Vagina (tissue), 2 donors: ENCODE results near the gene NR1H2.

Experiments used
- CTCF ChIP-seq, 3 experiments: fragments of 450-650 bp in 2 of 3; fragments of 200-600 bp in 1 of 3; sonication (generic) in 1 of 3; IDR thresholded peaks; one replicate each; pipeline ENCODE4 v1.5.1; 2017 to 2019; ENCODE audit warnings: antibody characterized with exemption in 3 of 3, mild to moderate bottlenecking in 2 of 3, moderate library complexity in 2 of 3
- POLR2A ChIP-seq, 2 donors: fragments of 450-650 bp; IDR thresholded peaks; one replicate each; pipeline ENCODE4 v1.6.1; 2017; ENCODE audit warnings: antibody characterized with exemption in 2 of 2, mild to moderate bottlenecking in 2 of 2, moderate library complexity in 2 of 2
- POLR2AphosphoS5 ChIP-seq, 2 donors: sonication (generic); formaldehyde crosslinking; IDR thresholded peaks; one replicate each; pipeline ENCODE4 v1.9.0; 2017; ENCODE audit warnings: antibody characterized with exemption in 2 of 2, mild to moderate bottlenecking in 2 of 2, low read depth in 1 of 2; ENCODE audit not compliant: insufficient read depth in 1 of 2

GRCh38 chr19:50410109-50410508, 33.9 kb downstream of the NR1H2 start:
- no peak for TF ChIP-seq CTCF (IDR thresholded peaks at IDR 0.05)
- no peak for TF ChIP-seq POLR2AphosphoS5 (IDR thresholded peaks at IDR 0.05; ENCODE audit: insufficient read depth in 1 of 2, low read depth in 1 of 2)
- TF ChIP-seq POLR2A (IDR thresholded peaks at IDR 0.05): no peak
